HEK293 (cell line): ENCODE measurements around the gene N4BP3.

Source experiments
- GLIS1 ChIP-seq: fragments of 450-650 bp; formaldehyde crosslinking; IDR thresholded peaks from 2 replicates; pipeline ENCODE4 v1.5.1; 2016; ENCODE audit warnings: missing biosample characterization, missing genetic modification characterization
- KLF16 ChIP-seq: fragments of 450-650 bp; formaldehyde crosslinking; IDR thresholded peaks from 2 replicates; pipeline ENCODE4 v1.5.1; 2017; ENCODE audit warnings: missing biosample characterization, missing genetic modification characterization
- SP2 ChIP-seq: fragments of 450-650 bp; formaldehyde crosslinking; IDR thresholded peaks from 2 replicates; pipeline ENCODE4 v1.5.1; 2016; ENCODE audit warnings: missing biosample characterization, missing genetic modification characterization
- SP7 ChIP-seq: fragments of 450-650 bp; formaldehyde crosslinking; IDR thresholded peaks from 2 replicates; pipeline ENCODE4 v1.5.1; 2016; ENCODE audit warnings: missing biosample characterization, missing genetic modification characterization
- YY2 ChIP-seq: fragments of 450-650 bp; formaldehyde crosslinking; IDR thresholded peaks from 2 replicates; pipeline ENCODE4 v1.5.1; 2016; ENCODE audit warnings: missing biosample characterization, missing genetic modification characterization
- ZBTB20 ChIP-seq: fragments of 450-650 bp; formaldehyde crosslinking; IDR thresholded peaks from 2 replicates; pipeline ENCODE4 v1.5.1; 2016; ENCODE audit warnings: missing biosample characterization, missing genetic modification characterization
- ZFP3 ChIP-seq: fragments of 450-650 bp; formaldehyde crosslinking; IDR thresholded peaks from 2 replicates; pipeline ENCODE4 v1.5.1; 2016; ENCODE audit warnings: low read depth, missing biosample characterization, missing genetic modification characterization
- ZIC2 ChIP-seq: fragments of 450-650 bp; formaldehyde crosslinking; IDR thresholded peaks from 2 replicates; pipeline ENCODE4 v1.5.1; 2016; ENCODE audit warnings: missing biosample characterization, missing genetic modification characterization
- ZNF121 ChIP-seq: fragments of 450-650 bp; formaldehyde crosslinking; IDR thresholded peaks from 2 replicates; pipeline ENCODE4 v1.5.1; 2016; ENCODE audit warnings: missing biosample characterization, missing genetic modification characterization
- ZNF132 ChIP-seq: fragments of 450-650 bp; formaldehyde crosslinking; IDR thresholded peaks from 2 replicates; pipeline ENCODE4 v1.5.1; 2017; ENCODE audit warnings: missing biosample characterization, missing genetic modification characterization, borderline replicate concordance
- ZNF138 ChIP-seq: fragments of 450-650 bp; formaldehyde crosslinking; IDR thresholded peaks from 2 replicates; pipeline ENCODE4 v1.5.1; 2016; ENCODE audit warnings: missing biosample characterization, missing genetic modification characterization, borderline replicate concordance
- ZNF146 ChIP-seq: fragments of 450-650 bp; formaldehyde crosslinking; IDR thresholded peaks from 2 replicates; pipeline ENCODE4 v1.5.1; 2016; ENCODE audit warnings: missing biosample characterization, missing genetic modification characterization
- ZNF2 ChIP-seq: fragments of 450-650 bp; formaldehyde crosslinking; IDR thresholded peaks from 2 replicates; pipeline ENCODE4 v1.5.1; 2016; ENCODE audit warnings: missing biosample characterization, missing genetic modification characterization
- ZNF214 ChIP-seq: fragments of 450-650 bp; formaldehyde crosslinking; IDR thresholded peaks from 2 replicates; pipeline ENCODE4 v1.5.1; 2017; ENCODE audit warnings: missing biosample characterization, mild to moderate bottlenecking, missing genetic modification characterization, borderline replicate concordance
- ZNF416 ChIP-seq: fragments of 450-650 bp; formaldehyde crosslinking; IDR thresholded peaks from 2 replicates; pipeline ENCODE4 v1.5.1; 2016; ENCODE audit warnings: missing biosample characterization, missing genetic modification characterization
- ZNF473 ChIP-seq: fragments of 450-650 bp; formaldehyde crosslinking; IDR thresholded peaks from 2 replicates; pipeline ENCODE4 v1.5.1; 2017; ENCODE audit warnings: missing biosample characterization, missing genetic modification characterization
- ZNF514 ChIP-seq: fragments of 450-650 bp; formaldehyde crosslinking; IDR thresholded peaks from 2 replicates; pipeline ENCODE4 v1.5.1; 2016; ENCODE audit warnings: missing biosample characterization, missing genetic modification characterization
- ZNF558 ChIP-seq: fragments of 450-650 bp; formaldehyde crosslinking; IDR thresholded peaks from 2 replicates; pipeline ENCODE4 v1.5.1; 2016; ENCODE audit warnings: missing biosample characterization, missing genetic modification characterization
- ZNF596 ChIP-seq: fragments of 450-650 bp; IDR thresholded peaks from 2 replicates; pipeline ENCODE4 v1.5.0; 2018; ENCODE audit warnings: missing biosample characterization, mild to moderate bottlenecking, missing genetic modification characterization, moderate library complexity
- ZNF626 ChIP-seq: fragments of 450-650 bp; sonication (Bioruptor Pico); formaldehyde crosslinking; IDR thresholded peaks from 2 replicates; pipeline ENCODE4 v1.5.1; 2018; ENCODE audit warnings: missing biosample characterization, missing genetic modification characterization, inconsistent platforms
- ZNF677 ChIP-seq: fragments of 450-650 bp; IDR thresholded peaks from 2 replicates; pipeline ENCODE4 v1.5.0; 2018; ENCODE audit warnings: missing biosample characterization, mild to moderate bottlenecking, missing genetic modification characterization, moderate library complexity
- ZNF776 ChIP-seq: fragments of 450-650 bp; formaldehyde crosslinking; IDR thresholded peaks from 2 replicates; pipeline ENCODE4 v1.5.0; 2017; ENCODE audit warnings: missing biosample characterization, missing genetic modification characterization, borderline replicate concordance
- ZNF843 ChIP-seq: fragments of 450-650 bp; formaldehyde crosslinking; IDR thresholded peaks from 2 replicates; pipeline ENCODE4 v1.5.1; 2016; ENCODE audit warnings: missing biosample characterization, missing genetic modification characterization
- TF ChIP-seq, protein P1 (sequence below): fragments of 450-650 bp; formaldehyde crosslinking; IDR thresholded peaks from 2 replicates; pipeline ENCODE4 v1.5.1; 2017; ENCODE audit warnings: missing biosample characterization, missing genetic modification characterization
- TF ChIP-seq, protein P2 (sequence below): fragments of 450-650 bp; formaldehyde crosslinking; IDR thresholded peaks from 2 replicates; pipeline ENCODE4 v1.5.0; 2017; ENCODE audit warnings: missing biosample characterization, missing genetic modification characterization, borderline replicate concordance
- TF ChIP-seq, protein P3 (sequence below): fragments of 450-650 bp; formaldehyde crosslinking; IDR thresholded peaks from 2 replicates; pipeline ENCODE4 v1.5.1; 2016; ENCODE audit warnings: missing biosample characterization, missing genetic modification characterization
- TF ChIP-seq, protein P4 (sequence below): fragments of 450-650 bp; formaldehyde crosslinking; IDR thresholded peaks from 2 replicates; pipeline ENCODE4 v1.5.1; 2016; ENCODE audit warnings: missing biosample characterization, missing genetic modification characterization
- TF ChIP-seq, protein P5 (sequence below): fragments of 450-650 bp; formaldehyde crosslinking; IDR thresholded peaks from 2 replicates; pipeline ENCODE4 v1.5.1; 2016; ENCODE audit warnings: missing biosample characterization, missing genetic modification characterization
- TF ChIP-seq, protein P6 (sequence below): fragments of 450-650 bp; formaldehyde crosslinking; IDR thresholded peaks from 2 replicates; pipeline ENCODE4 v1.5.1; 2016; ENCODE audit warnings: missing biosample characterization, missing genetic modification characterization

N4BP3 gene

DNA sequence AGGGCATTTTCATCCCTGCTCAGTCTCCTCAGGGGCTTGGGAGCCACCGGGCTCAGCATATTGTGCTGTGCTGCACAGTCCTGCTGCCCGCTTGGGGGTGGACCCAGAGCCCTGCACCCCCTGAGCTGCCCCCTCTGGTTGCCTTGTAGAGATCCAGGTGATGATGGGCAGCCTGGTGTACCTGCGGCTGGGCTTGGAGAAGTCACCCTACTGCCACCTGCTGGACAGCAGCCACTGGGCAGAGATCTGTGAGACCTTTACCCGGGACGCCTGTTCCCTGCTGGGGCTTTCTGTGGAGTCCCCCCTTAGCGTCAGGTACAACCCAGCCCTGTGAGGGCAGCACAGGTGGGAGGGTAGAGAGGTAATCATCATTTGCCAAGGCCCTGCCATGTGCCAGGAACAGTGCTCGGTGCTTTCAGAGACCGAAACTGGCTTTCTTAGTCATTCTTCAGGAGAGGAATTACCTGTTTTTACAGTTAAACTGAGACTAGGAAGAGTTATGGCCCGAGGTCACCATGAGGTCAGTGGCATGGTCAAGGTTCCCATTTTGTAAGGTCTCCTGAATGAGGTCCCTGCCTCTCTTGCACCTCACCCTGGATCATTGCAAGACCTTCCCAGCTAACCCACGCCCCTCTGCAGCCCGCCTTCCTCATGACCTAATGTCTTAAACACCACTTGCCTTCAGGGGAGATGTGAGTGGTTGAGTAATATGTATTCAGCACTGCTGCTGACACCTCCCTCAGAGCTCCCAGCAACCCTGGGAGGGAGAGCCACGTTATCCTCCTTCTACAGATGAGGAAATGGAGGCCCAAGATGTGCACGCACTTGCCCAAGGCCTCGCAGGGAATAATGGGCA lies 32.9 kb downstream of the N4BP3 start (continued):
- TF ChIP-seq, protein P1, sequence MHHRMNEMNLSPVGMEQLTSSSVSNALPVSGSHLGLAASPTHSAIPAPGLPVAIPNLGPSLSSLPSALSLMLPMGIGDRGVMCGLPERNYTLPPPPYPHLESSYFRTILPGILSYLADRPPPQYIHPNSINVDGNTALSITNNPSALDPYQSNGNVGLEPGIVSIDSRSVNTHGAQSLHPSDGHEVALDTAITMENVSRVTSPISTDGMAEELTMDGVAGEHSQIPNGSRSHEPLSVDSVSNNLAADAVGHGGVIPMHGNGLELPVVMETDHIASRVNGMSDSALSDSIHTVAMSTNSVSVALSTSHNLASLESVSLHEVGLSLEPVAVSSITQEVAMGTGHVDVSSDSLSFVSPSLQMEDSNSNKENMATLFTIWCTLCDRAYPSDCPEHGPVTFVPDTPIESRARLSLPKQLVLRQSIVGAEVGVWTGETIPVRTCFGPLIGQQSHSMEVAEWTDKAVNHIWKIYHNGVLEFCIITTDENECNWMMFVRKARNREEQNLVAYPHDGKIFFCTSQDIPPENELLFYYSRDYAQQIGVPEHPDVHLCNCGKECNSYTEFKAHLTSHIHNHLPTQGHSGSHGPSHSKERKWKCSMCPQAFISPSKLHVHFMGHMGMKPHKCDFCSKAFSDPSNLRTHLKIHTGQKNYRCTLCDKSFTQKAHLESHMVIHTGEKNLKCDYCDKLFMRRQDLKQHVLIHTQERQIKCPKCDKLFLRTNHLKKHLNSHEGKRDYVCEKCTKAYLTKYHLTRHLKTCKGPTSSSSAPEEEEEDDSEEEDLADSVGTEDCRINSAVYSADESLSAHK (tag by site-specific recombination) = no peak
- no peak for TF ChIP-seq ZNF132 (tag by site-specific recombination)
- no peak for TF ChIP-seq ZNF626 (tag by site-specific recombination)
- TF ChIP-seq ZIC2 (tag by site-specific recombination) = peak; percentile 61
- TF ChIP-seq ZNF473 (tag by site-specific recombination) = no peak
- TF ChIP-seq ZNF843 (tag by site-specific recombination) = no peak
- TF ChIP-seq ZNF214 (tag by site-specific recombination) = no peak
- no peak for TF ChIP-seq YY2 (tag by site-specific recombination)
- TF ChIP-seq ZNF146 (tag by site-specific recombination) = no peak
- TF ChIP-seq ZNF121 = no peak
- no peak for TF ChIP-seq ZNF514 (tag by site-specific recombination)
- TF ChIP-seq, protein P2, sequence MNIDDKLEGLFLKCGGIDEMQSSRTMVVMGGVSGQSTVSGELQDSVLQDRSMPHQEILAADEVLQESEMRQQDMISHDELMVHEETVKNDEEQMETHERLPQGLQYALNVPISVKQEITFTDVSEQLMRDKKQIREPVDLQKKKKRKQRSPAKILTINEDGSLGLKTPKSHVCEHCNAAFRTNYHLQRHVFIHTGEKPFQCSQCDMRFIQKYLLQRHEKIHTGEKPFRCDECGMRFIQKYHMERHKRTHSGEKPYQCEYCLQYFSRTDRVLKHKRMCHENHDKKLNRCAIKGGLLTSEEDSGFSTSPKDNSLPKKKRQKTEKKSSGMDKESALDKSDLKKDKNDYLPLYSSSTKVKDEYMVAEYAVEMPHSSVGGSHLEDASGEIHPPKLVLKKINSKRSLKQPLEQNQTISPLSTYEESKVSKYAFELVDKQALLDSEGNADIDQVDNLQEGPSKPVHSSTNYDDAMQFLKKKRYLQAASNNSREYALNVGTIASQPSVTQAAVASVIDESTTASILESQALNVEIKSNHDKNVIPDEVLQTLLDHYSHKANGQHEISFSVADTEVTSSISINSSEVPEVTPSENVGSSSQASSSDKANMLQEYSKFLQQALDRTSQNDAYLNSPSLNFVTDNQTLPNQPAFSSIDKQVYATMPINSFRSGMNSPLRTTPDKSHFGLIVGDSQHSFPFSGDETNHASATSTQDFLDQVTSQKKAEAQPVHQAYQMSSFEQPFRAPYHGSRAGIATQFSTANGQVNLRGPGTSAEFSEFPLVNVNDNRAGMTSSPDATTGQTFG = no peak
- no peak for TF ChIP-seq KLF16
- TF ChIP-seq ZNF596 (tag by site-specific recombination) = no peak
- TF ChIP-seq ZNF416 (tag by site-specific recombination) = no peak
- TF ChIP-seq, protein P3, sequence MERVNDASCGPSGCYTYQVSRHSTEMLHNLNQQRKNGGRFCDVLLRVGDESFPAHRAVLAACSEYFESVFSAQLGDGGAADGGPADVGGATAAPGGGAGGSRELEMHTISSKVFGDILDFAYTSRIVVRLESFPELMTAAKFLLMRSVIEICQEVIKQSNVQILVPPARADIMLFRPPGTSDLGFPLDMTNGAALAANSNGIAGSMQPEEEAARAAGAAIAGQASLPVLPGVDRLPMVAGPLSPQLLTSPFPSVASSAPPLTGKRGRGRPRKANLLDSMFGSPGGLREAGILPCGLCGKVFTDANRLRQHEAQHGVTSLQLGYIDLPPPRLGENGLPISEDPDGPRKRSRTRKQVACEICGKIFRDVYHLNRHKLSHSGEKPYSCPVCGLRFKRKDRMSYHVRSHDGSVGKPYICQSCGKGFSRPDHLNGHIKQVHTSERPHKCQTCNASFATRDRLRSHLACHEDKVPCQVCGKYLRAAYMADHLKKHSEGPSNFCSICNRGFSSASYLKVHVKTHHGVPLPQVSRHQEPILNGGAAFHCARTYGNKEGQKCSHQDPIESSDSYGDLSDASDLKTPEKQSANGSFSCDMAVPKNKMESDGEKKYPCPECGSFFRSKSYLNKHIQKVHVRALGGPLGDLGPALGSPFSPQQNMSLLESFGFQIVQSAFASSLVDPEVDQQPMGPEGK (tag by site-specific recombination) = peak; percentile 53; the same call in 1 of the 2 replicates
- 0 out of 2 replicates have a peak, but pooled peaks have one; percentile 23 for TF ChIP-seq SP7 (tag by site-specific recombination)
- no peak for TF ChIP-seq ZNF558 (tag by site-specific recombination)
- TF ChIP-seq ZNF677 (tag by site-specific recombination) = no peak
- peak; percentile 84 for TF ChIP-seq GLIS1 (tag by site-specific recombination)
- peak; percentile 66; the same call in 1 of the 2 replicates for TF ChIP-seq ZNF2 (tag by site-specific recombination)
- TF ChIP-seq, protein P4, sequence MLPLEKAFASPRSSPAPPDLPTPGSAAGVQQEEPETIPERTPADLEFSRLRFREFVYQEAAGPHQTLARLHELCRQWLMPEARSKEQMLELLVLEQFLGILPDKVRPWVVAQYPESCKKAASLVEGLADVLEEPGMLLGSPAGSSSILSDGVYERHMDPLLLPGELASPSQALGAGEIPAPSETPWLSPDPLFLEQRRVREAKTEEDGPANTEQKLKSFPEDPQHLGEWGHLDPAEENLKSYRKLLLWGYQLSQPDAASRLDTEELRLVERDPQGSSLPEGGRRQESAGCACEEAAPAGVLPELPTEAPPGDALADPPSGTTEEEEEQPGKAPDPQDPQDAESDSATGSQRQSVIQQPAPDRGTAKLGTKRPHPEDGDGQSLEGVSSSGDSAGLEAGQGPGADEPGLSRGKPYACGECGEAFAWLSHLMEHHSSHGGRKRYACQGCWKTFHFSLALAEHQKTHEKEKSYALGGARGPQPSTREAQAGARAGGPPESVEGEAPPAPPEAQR (tag by site-specific recombination) = no peak
- no peak for TF ChIP-seq ZBTB20 (tag by site-specific recombination)
- TF ChIP-seq ZNF138 (tag by site-specific recombination) = no peak
- TF ChIP-seq ZFP3 (tag by site-specific recombination) = no peak
- TF ChIP-seq, protein P5, sequence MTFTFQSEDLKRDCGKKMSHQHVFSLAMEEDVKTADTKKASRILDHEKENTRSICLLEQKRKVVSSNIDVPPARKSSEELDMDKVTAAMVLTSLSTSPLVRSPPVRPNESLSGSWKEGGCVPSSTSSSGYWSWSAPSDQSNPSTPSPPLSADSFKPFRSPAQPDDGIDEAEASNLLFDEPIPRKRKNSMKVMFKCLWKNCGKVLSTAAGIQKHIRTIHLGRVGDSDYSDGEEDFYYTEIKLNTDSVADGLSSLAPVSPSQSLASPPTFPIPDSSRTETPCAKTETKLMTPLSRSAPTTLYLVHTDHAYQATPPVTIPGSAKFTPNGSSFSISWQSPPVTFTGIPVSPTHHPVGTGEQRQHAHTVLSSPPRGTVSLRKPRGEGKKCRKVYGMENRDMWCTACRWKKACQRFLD = no peak
- TF ChIP-seq SP2 (tag by site-specific recombination) = peak; percentile 43
- no peak for TF ChIP-seq ZNF776 (tag by site-specific recombination)
- TF ChIP-seq, protein P6, sequence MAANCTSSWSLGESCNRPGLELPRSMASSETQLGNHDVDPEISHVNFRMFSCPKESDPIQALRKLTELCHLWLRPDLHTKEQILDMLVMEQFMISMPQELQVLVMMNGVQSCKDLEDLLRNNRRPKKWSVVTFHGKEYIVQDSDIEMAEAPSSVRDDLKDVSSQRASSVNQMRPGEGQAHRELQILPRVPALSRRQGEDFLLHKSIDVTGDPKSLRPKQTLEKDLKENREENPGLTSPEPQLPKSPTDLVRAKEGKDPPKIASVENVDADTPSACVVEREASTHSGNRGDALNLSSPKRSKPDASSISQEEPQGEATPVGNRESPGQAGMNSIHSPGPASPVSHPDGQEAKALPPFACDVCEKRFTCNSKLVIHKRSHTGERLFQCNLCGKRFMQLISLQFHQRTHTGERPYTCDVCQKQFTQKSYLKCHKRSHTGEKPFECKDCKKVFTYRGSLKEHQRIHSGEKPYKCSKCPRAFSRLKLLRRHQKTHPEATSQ (tag by site-specific recombination) = no peak
